Mesenchymal stem cell (in vitro differentiated cells and primary cell): ENCODE measurements around the gene WEE2. TPM values are rescaled to one million over a fixed set of nuclear protein-coding genes. Genes with fewer than 3 reads are reported as not detected.
A peak's percentile ranks its signal among the peaks of the same experiment; 100 is the strongest.

Source experiments
- DNase-seq: peaks from one replicate; pipeline ENCODE4 v3.0.0-alpha.2; 2013
- H2AFZ ChIP-seq: one replicate; pipeline ENCODE4 v1.6.1; 2013; ENCODE audit warnings: low read depth, mild to moderate bottlenecking, control low read depth, inconsistent platforms, low read length, moderate library complexity
- H2AK5ac ChIP-seq: 2 replicates; pipeline ENCODE4 v1.6.1; 2013; ENCODE audit warnings: low read length, moderate library complexity, mild to moderate bottlenecking, inconsistent platforms; ENCODE audit not compliant: severe bottlenecking
- H2BK120ac ChIP-seq: one replicate; pipeline ENCODE4 v1.6.1; 2013; ENCODE audit warnings: low read depth, mild to moderate bottlenecking, inconsistent platforms, low read length, moderate library complexity
- H2BK12ac ChIP-seq, 2 experiments: one replicate each; pipeline ENCODE4 v1.6.1; 2013; ENCODE audit warnings: inconsistent platforms in 2 of 2, low read length in 2 of 2, mild to moderate bottlenecking in 2 of 2, moderate library complexity in 2 of 2, control low read depth in 1 of 2
- H2BK15ac ChIP-seq: one replicate; pipeline ENCODE4 v1.6.1; 2013; ENCODE audit warnings: mild to moderate bottlenecking, low read depth, inconsistent platforms; ENCODE audit not compliant: poor library complexity, severe bottlenecking
- H2BK5ac ChIP-seq: 2 replicates; pipeline ENCODE4 v1.6.1; 2013; ENCODE audit warnings: low read depth, mild to moderate bottlenecking, low read length, control low read depth, inconsistent platforms; ENCODE audit not compliant: poor library complexity, severe bottlenecking
- H3K14ac ChIP-seq, 2 experiments: one replicate each; pipeline ENCODE4 v1.6.1; 2013; ENCODE audit warnings: inconsistent platforms in 2 of 2, low read length in 2 of 2, control low read depth in 1 of 2, mild to moderate bottlenecking in 1 of 2, moderate library complexity in 1 of 2
- H3K18ac ChIP-seq, 2 experiments: one replicate each; pipeline ENCODE4 v1.6.1; 2013; ENCODE audit warnings: inconsistent platforms in 2 of 2, low read length in 2 of 2, control low read depth in 1 of 2, low read depth in 1 of 2, mild to moderate bottlenecking in 1 of 2
- H3K23ac ChIP-seq, 2 experiments: one replicate each; pipeline ENCODE4 v1.6.1; 2013; ENCODE audit warnings: inconsistent platforms in 2 of 2, low read length in 2 of 2, mild to moderate bottlenecking in 2 of 2, moderate library complexity in 2 of 2, control low read depth in 1 of 2
- H3K27ac ChIP-seq: 2 replicates; pipeline ENCODE4 v1.5.1; 2013; ENCODE audit warnings: mild to moderate bottlenecking, moderate library complexity, low read length, control low read depth, inconsistent platforms; ENCODE audit not compliant: poor library complexity, severe bottlenecking
- H3K27me3 ChIP-seq, 2 experiments: 2 replicates each; pipeline versions ENCODE4 v1.6.1 to v1.7.0; 2013; ENCODE audit warnings: low read length in 2 of 2, mild to moderate bottlenecking in 2 of 2, moderate library complexity in 2 of 2, control low read depth in 1 of 2, inconsistent platforms in 1 of 2; ENCODE audit not compliant: control insufficient read depth in 1 of 2, insufficient read depth in 1 of 2
- H3K36me3 ChIP-seq, 2 experiments: 2 replicates each; pipeline versions ENCODE4 v1.6.1 to v1.7.0; 2013; ENCODE audit warnings: low read length in 2 of 2, control low read depth in 1 of 2, inconsistent platforms in 1 of 2, low read depth in 1 of 2, mild to moderate bottlenecking in 1 of 2; ENCODE audit not compliant: insufficient read depth in 2 of 2, control insufficient read depth in 1 of 2
- H3K4ac ChIP-seq, 2 experiments: one replicate each; pipeline ENCODE4 v1.6.1; 2013; ENCODE audit warnings: inconsistent platforms in 2 of 2, low read length in 2 of 2, mild to moderate bottlenecking in 2 of 2, moderate library complexity in 2 of 2, control low read depth in 1 of 2, low read depth in 1 of 2
- H3K4me1 ChIP-seq: 2 replicates; pipeline ENCODE4 v1.6.1; 2013; ENCODE audit warnings: low read depth, low read length, control low read depth; ENCODE audit not compliant: control insufficient read depth, insufficient read depth
- H3K4me2 ChIP-seq: 2 replicates; pipeline ENCODE4 v1.6.1; 2013; ENCODE audit warnings: low read length, mild to moderate bottlenecking, inconsistent platforms; ENCODE audit not compliant: poor library complexity, severe bottlenecking
- H3K4me3 ChIP-seq, 2 experiments: 2 replicates each; pipeline versions ENCODE4 v1.5.1 to v1.7.0; 2013; ENCODE audit warnings: low read length in 2 of 2, mild to moderate bottlenecking in 2 of 2, control low read depth in 1 of 2, low read depth in 1 of 2; ENCODE audit not compliant: insufficient read depth in 1 of 2
- H3K79me1 ChIP-seq: replicated peaks from 2 replicates; pipeline ENCODE4 v1.6.1; 2013; ENCODE audit warnings: mild to moderate bottlenecking, control low read depth, low read length, inconsistent platforms; ENCODE audit not compliant: poor library complexity, severe bottlenecking
- H3K9ac ChIP-seq: 2 replicates; pipeline ENCODE4 v1.7.0; 2013; ENCODE audit warnings: mild to moderate bottlenecking, low read length, moderate library complexity
- H3K9me3 ChIP-seq: 2 replicates; pipeline ENCODE4 v1.7.0; 2013; ENCODE audit warnings: mild to moderate bottlenecking, low read length; ENCODE audit not compliant: control insufficient read depth
- H4K8ac ChIP-seq: one replicate; pipeline ENCODE4 v1.6.1; 2013; ENCODE audit warnings: inconsistent platforms, mild to moderate bottlenecking, low read length, moderate library complexity
- H4K91ac ChIP-seq: one replicate; pipeline ENCODE4 v1.6.1; 2013; ENCODE audit warnings: mild to moderate bottlenecking, low read length, inconsistent platforms
- WGBS: methylation state at CpG from one replicate; pipeline ENCODE4 v1.1.7; 2013; ENCODE audit warnings: mixed read lengths; 5-methylcytosine and 5-hydroxymethylcytosine counted together
- polyA plus RNA-seq, 2 experiments: library from polyadenylated mRNA; stranded (reverse); fragments of 200-250 nt; gene quantifications; one replicate each; pipeline ENCODE4 v1.2.3, GENCODE V29; 2013

WEE2 gene
- not detected for polyA plus RNA-seq (2013, experiment 1 of 2)
- not detected for polyA plus RNA-seq (2013, experiment 2 of 2)

- Histone ChIP-seq H3K9ac (no peak within 1 kb of the TSS), H3K27ac (no peak within 1 kb of the TSS), H2BK12ac (no peak within 1 kb of the TSS), H3K23ac (no peak within 1 kb of the TSS), H3K27me3 (peaks cover 2 to 37% of the 10 kb centered on the region in 2 experiments), H4K91ac (no peak within 1 kb of the TSS), H2BK15ac (no peak within 1 kb of the TSS), H3K18ac (no peak within 1 kb of the TSS), H3K79me1 (no peaks in the 10 kb centered on the region), H2BK5ac (no peak within 1 kb of the TSS), H2BK120ac (no peak within 1 kb of the TSS), H3K4ac (no peak within 1 kb of the TSS), H3K4me2 (no peak within 1 kb of the TSS), H2AFZ (no peak within 1 kb of the TSS), H3K4me1 (peaks cover 1% of the 10 kb centered on the region), H3K4me3 (no peak within 1 kb of the TSS), H3K14ac (no peak within 1 kb of the TSS), H3K9me3 (no peaks in the 10 kb centered on the region), H2AK5ac (no peak within 1 kb of the TSS), H3K36me3 (no peaks in the 10 kb centered on the region), H4K8ac (no peak within 1 kb of the TSS)
- WGBS, result 84% methylated on average over 6 of the region's 6 CpGs
- DNase-seq, result no peak
These were observed at the start of gene WEE2 for GRCh38 chr7:141708351-141708750. Gene WEE2, plus strand, starts transcription at chr7:141708353. Its CDS starts 406 bp downstream, at chr7:141708759.

- Histone ChIP-seq H2BK5ac (no peak overlapping the region), H3K36me3 (peaks cover 30 to 59% of the 10 kb centered on the region in 2 experiments), H2BK15ac (no peak overlapping the region), H3K4me3 (no peak overlapping the region), H3K9ac (no peak overlapping the region), H3K14ac (peak overlapping the region in 1 of 2 experiments; percentile 51), H2BK12ac (peak overlapping the region in 1 of 2 experiments; percentile 57), H2BK120ac (no peak overlapping the region), H2AFZ (no peak overlapping the region), H3K9me3 (no peaks in the 10 kb centered on the region), H2AK5ac (no peak overlapping the region), H3K18ac (no peak overlapping the region), H3K27ac (no peak overlapping the region), H3K4me2 (no peak overlapping the region), H4K91ac (no peak overlapping the region), H3K27me3 (no peaks in the 10 kb centered on the region), H3K4me1 (peaks cover 1% of the 10 kb centered on the region), H3K79me1 (peaks cover 6% of the 10 kb centered on the region), H3K4ac (no peak overlapping the region), H4K8ac (no peak overlapping the region), H3K23ac (no peak overlapping the region)
- 86% methylated on average over 6 of the region's 6 CpGs for WGBS
- no peak for DNase-seq
These were observed 48.7 kb upstream of the WEE2 start for GRCh38 chr7:141659501-141659900.

- no peak overlapping the region for H4K91ac ChIP-seq
- H2AK5ac ChIP-seq, result no peak overlapping the region
- H3K9me3 ChIP-seq, result no peaks in the 10 kb centered on the region
- no peak overlapping the region for H3K14ac ChIP-seq
- H3K23ac ChIP-seq, result no peak overlapping the region
- peaks cover 38 to 66% of the 10 kb centered on the region in 2 experiments for H3K36me3 ChIP-seq
- H3K27ac ChIP-seq, result no peak overlapping the region
- no peak overlapping the region for H3K9ac ChIP-seq
- H2BK15ac ChIP-seq, result no peak overlapping the region
- H3K27me3 ChIP-seq, result no peaks in the 10 kb centered on the region
- DNase-seq, result peak; percentile 74
- peak overlapping the region; percentile 0 for H4K8ac ChIP-seq
- no peak overlapping the region for H2BK12ac ChIP-seq
- H3K4me3 ChIP-seq, result no peak overlapping the region
- no peak overlapping the region for H2AFZ ChIP-seq
- no peak overlapping the region for H3K4ac ChIP-seq
- WGBS, result 60% methylated on average over 4 of the region's 4 CpGs
- no peak overlapping the region for H2BK5ac ChIP-seq
- H3K4me1 ChIP-seq, result peaks cover 1% of the 10 kb centered on the region
- H2BK120ac ChIP-seq, result no peak overlapping the region
- no peak overlapping the region for H3K4me2 ChIP-seq
- peaks cover 5% of the 10 kb centered on the region for H3K79me1 ChIP-seq
- no peak overlapping the region for H3K18ac ChIP-seq
These were observed 47.9 kb upstream of the WEE2 start for GRCh38 chr7:141660259-141660658.

- no peak overlapping the region for H4K8ac ChIP-seq
- H3K4me1 ChIP-seq, result peaks cover 1% of the 10 kb centered on the region
- no peak overlapping the region for H3K27ac ChIP-seq
- H2AFZ ChIP-seq, result no peak overlapping the region
- no peak overlapping the region for H3K9ac ChIP-seq
- no peak overlapping the region for H3K4me3 ChIP-seq
- no peaks in the 10 kb centered on the region for H3K9me3 ChIP-seq
- H3K23ac ChIP-seq, result no peak overlapping the region
- no peaks in the 10 kb centered on the region for H3K27me3 ChIP-seq
- H2BK120ac ChIP-seq, result no peak overlapping the region
- WGBS, result 97% methylated on average over 6 of the region's 6 CpGs
- peaks cover 48 to 58% of the 10 kb centered on the region in 2 experiments for H3K36me3 ChIP-seq
- no peak overlapping the region for H2BK5ac ChIP-seq
- H4K91ac ChIP-seq, result no peak overlapping the region
- no peak for DNase-seq
- H2AK5ac ChIP-seq, result no peak overlapping the region
- H3K4me2 ChIP-seq, result no peak overlapping the region
- no peak overlapping the region for H2BK15ac ChIP-seq
- no peak overlapping the region for H3K18ac ChIP-seq
- no peak overlapping the region for H3K4ac ChIP-seq
- peaks cover 2% of the 10 kb centered on the region for H3K79me1 ChIP-seq
- no peak overlapping the region for H3K14ac ChIP-seq
- H2BK12ac ChIP-seq, result no peak overlapping the region
These were observed 44.9 kb upstream of the WEE2 start for GRCh38 chr7:141663081-141663849.
